ENCODE results near the gene MESP1. TPM values are rescaled to one million over a fixed set of nuclear protein-coding genes. Genes with fewer than 3 reads are reported as not detected.

Gene MESP1
- total and polyA plus RNA-seq, 2 of the 8 experiments (the other 6 are each of a cell fraction or from before 2014, with no cell fraction given), result 0.15 to 0.23 TPM

GRCh38 chr15:89735773-89736172, 15.3 kb downstream of the MESP1 start:
- H4K5ac ChIP-seq (ENCODE audit: insufficient read length, low read depth, low read length), result no peak overlapping the region
- no peaks in the 10 kb centered on the region for H3K79me1 ChIP-seq (ENCODE audit: low read depth, low read length)
- H3K4me1 ChIP-seq (replicated peaks in 1 of 4; ENCODE audit: control insufficient read depth in 3 of 4, insufficient read depth in 4 of 4, low read length in 3 of 4), result no peaks in the 10 kb centered on the region; a peak in 2 of 7 replicates
- no peaks in the 10 kb centered on the region for H3K36me3 ChIP-seq (ENCODE audit: control insufficient read depth in 2 of 4, insufficient read depth in 4 of 4, low read length in 3 of 4)
- no peak overlapping the region for H3K56ac ChIP-seq (replicated peaks; ENCODE audit: insufficient read length, low read depth, low read length)
- no peaks in the 10 kb centered on the region; a peak in 1 of 7 replicates for H3K27me3 ChIP-seq (replicated peaks in 1 of 4; ENCODE audit: control insufficient read depth in 3 of 4, extremely low read depth in 1 of 4, insufficient read depth in 3 of 4, low read length in 3 of 4)
- no peak overlapping the region for H4K8ac ChIP-seq (ENCODE audit: extremely low read depth, insufficient read depth, low read length)
- no peaks in the 10 kb centered on the region for H4K20me1 ChIP-seq (replicated peaks in 1 of 2; ENCODE audit: control insufficient read depth in 1 of 2, insufficient read depth in 2 of 2, low read length in 2 of 2)
- no peak overlapping the region for H3K23ac ChIP-seq (ENCODE audit: insufficient read length)
- H3K9me3 ChIP-seq (ENCODE audit: insufficient read depth in 2 of 2, low read depth in 1 of 2, low read length in 1 of 2), result no peaks in the 10 kb centered on the region
- no peak overlapping the region for H2BK120ac ChIP-seq (replicated peaks; ENCODE audit: low read depth, low read length)
- H2BK15ac ChIP-seq (ENCODE audit: low read length), result no peak overlapping the region
- H2BK20ac ChIP-seq (ENCODE audit: low read length), result no peak overlapping the region
- H4K91ac ChIP-seq (replicated peaks; ENCODE audit: insufficient read length, low read length), result no peak overlapping the region
- H3K4me2 ChIP-seq (ENCODE audit: insufficient read depth in 1 of 2, low read depth in 2 of 2, low read length in 2 of 2), result no peak overlapping the region
- DNase-seq (ENCODE audit: low read depth in 1 of 2, low spot score in 2 of 2) (no peak), FAIRE-seq (no peak)
- H2BK12ac ChIP-seq (ENCODE audit: low read depth, low read length), result no peak overlapping the region
- H2AFZ ChIP-seq (ENCODE audit: low read length), result no peak overlapping the region
- no peak overlapping the region for H2AK5ac ChIP-seq (ENCODE audit: low read depth, low read length)
- POLR2A ChIA-PET (ENCODE audit: partially characterized antibody), result no interaction called here
- no peak overlapping the region for H3K27ac ChIP-seq (ENCODE audit: low read depth, low read length)
- H3K18ac ChIP-seq (ENCODE audit: extremely low read depth, low read length), result no peak overlapping the region
- 76% methylated on average over 4 of the region's 4 CpGs; no CpG with 5 or more reads in 1 of the 2 experiments for WGBS, 2 experiments (ENCODE audit: extremely low coverage in 1 of 2, insufficient coverage in 1 of 2, insufficient read length in 1 of 2, insufficient replicate concordance in 2 of 2, low coverage in 1 of 2, low lambda C conversion rate in 2 of 2, missing lambda C conversion rate in 1 of 2)
- no peak overlapping the region for H3K4me3 ChIP-seq (ENCODE audit: extremely low read depth in 1 of 4, insufficient read depth in 2 of 4, low read depth in 3 of 4, low read length in 4 of 4)
- H3K79me2 ChIP-seq (ENCODE audit: control insufficient read depth in 1 of 2, insufficient read depth in 2 of 2, low read length in 2 of 2), result no peaks in the 10 kb centered on the region
- H2BK5ac ChIP-seq (ENCODE audit: low read depth, low read length), result no peak overlapping the region
- H3K14ac ChIP-seq (ENCODE audit: insufficient read length), result no peak overlapping the region
- H3K23me2 ChIP-seq (ENCODE audit: low read depth, low read length), result no peaks in the 10 kb centered on the region
- CTCF ChIA-PET (ENCODE audit: partially characterized antibody), result interaction anchor here (2.3 kb wide), 1 partner anchor 25 kb away, joined by 7 read pairs; no protein-coding TSS in a partner anchor
- no peak overlapping the region for H3K9ac ChIP-seq (replicated peaks in 1 of 4; ENCODE audit: extremely low read depth in 1 of 4, low read depth in 3 of 4, low read length in 3 of 4)
- no peak overlapping the region for H3K4ac ChIP-seq (replicated peaks; ENCODE audit: insufficient read length, low read depth, low read length)
- no peak for TF ChIP-seq TBP (IDR thresholded peaks at IDR 0.05; ENCODE audit: low read depth, low read length)
- TF ChIP-seq MAFK (IDR thresholded peaks at IDR 0.05; ENCODE audit: low read depth, low read length), result no peak
- TF ChIP-seq TCF12 (IDR thresholded peaks at IDR 0.05; ENCODE audit: low read depth, low read length), result no peak
- TF ChIP-seq SAP30 (IDR thresholded peaks at IDR 0.05; ENCODE audit: insufficient read depth, insufficient replicate concordance, low read length), result no peak
- no peak for TF ChIP-seq JUN (IDR thresholded peaks at IDR 0.05; ENCODE audit: low read depth, low read length)
- no peak for TF ChIP-seq KDM5A (IDR thresholded peaks at IDR 0.05; ENCODE audit: low read length)
